DOHH2 (cell line): ENCODE results near the gene HK2.

Experiments
- CTCF ChIP-seq: fragments of 200-600 bp; sonication (generic); IDR thresholded peaks from one replicate; pipeline ENCODE4 v1.5.1; 2014; ENCODE audit warnings: antibody characterized with exemption, mild to moderate bottlenecking, low read depth, low read length; ENCODE audit not compliant: poor library complexity, severe bottlenecking
- EZH2phosphoT487 ChIP-seq: fragments of 200-600 bp; sonication (generic); IDR thresholded peaks from 2 replicates; pipeline ENCODE4 v1.6.1; 2017; ENCODE audit warnings: borderline replicate concordance, mild to moderate bottlenecking, antibody characterized with exemption, low read length, moderate library complexity, mixed read lengths

GRCh38 chr2:74939919-74940812, 106.2 kb downstream of the HK2 start:
- TF ChIP-seq EZH2phosphoT487 (no peak), CTCF (no peak)
